Measurements from ENCODE around the gene KANSL1.

- TF ChIP-seq CTCF (conservative IDR thresholded peaks at IDR 0.05) (no peak), EZH2 (IDR thresholded peaks at IDR 0.05; ENCODE audit: low read depth) (no peak)
Measured at GRCh38 chr17:46007461-46007965, 185.7 kb downstream of the KANSL1 start.

Measured in PC-9 (cell line).